Osteoblast (primary cell): Measurements from ENCODE around the gene PTP4A2. TPM values are rescaled to one million over a fixed set of nuclear protein-coding genes. Genes with fewer than 3 reads are reported as not detected.
A peak's percentile ranks its signal among the peaks of the same experiment; 100 is the strongest.

ENCODE experiments used
- DNase-seq: peaks from one replicate; pipeline ENCODE4 v3.0.0; 2011; ENCODE audit warnings: low spot score, mixed read lengths; ENCODE audit not compliant: insufficient read length; ENCODE audit errors: missing footprints
- H2AFZ ChIP-seq: 2 replicates; pipeline ENCODE4 v1.6.0; 2011; ENCODE audit warnings: mild to moderate bottlenecking, low read length
- H3K27ac ChIP-seq: 2 replicates; pipeline ENCODE4 v1.5.1; 2011; ENCODE audit warnings: mild to moderate bottlenecking, low read depth, low read length, moderate library complexity
- H3K27me3 ChIP-seq: 2 replicates; pipeline ENCODE4 v1.6.0; 2012; ENCODE audit warnings: mild to moderate bottlenecking, control low read depth, inconsistent platforms, low read length, moderate library complexity; ENCODE audit not compliant: insufficient read depth
- H3K36me3 ChIP-seq: 2 replicates; pipeline ENCODE4 v1.5.1; 2011; ENCODE audit warnings: mild to moderate bottlenecking, low read length, control low read depth, moderate library complexity; ENCODE audit not compliant: insufficient read depth
- H3K4me1 ChIP-seq: 2 replicates; pipeline ENCODE4 v1.5.1; 2011; ENCODE audit warnings: mild to moderate bottlenecking, low read length, control low read depth, moderate library complexity; ENCODE audit not compliant: insufficient read depth
- H3K4me2 ChIP-seq: 2 replicates; pipeline ENCODE4 v1.6.0; 2011; ENCODE audit warnings: mild to moderate bottlenecking, low read length; ENCODE audit not compliant: insufficient read depth
- H3K4me3 ChIP-seq: fragments of 200-600 bp; sonication (generic); 3 replicates; pipeline ENCODE4 v1.5.1; 2012; ENCODE audit warnings: mild to moderate bottlenecking, low read length, inconsistent platforms; ENCODE audit not compliant: insufficient read depth
- H3K79me2 ChIP-seq: 2 replicates; pipeline ENCODE4 v1.6.0; 2012; ENCODE audit warnings: mild to moderate bottlenecking, low read length, control low read depth, inconsistent platforms; ENCODE audit not compliant: insufficient read depth
- H3K9me3 ChIP-seq: 2 replicates; pipeline ENCODE4 v1.5.1; 2011; ENCODE audit warnings: low read depth, low read length, control low read depth
- H4K20me1 ChIP-seq: 2 replicates; pipeline ENCODE4 v1.6.0; 2012; ENCODE audit warnings: mild to moderate bottlenecking, low read length, control low read depth; ENCODE audit not compliant: insufficient read depth
- total RNA-seq: library from RNA; depleted of rRNA; stranded (reverse); fragments of >200 nt; gene quantifications from 2 replicates; pipeline ENCODE4 v1.2.3, GENCODE V29; 2012
- TF ChIP-seq, protein P1 (sequence below): IDR thresholded peaks from 2 replicates; pipeline ENCODE4 v1.5.1; 2011; ENCODE audit warnings: mild to moderate bottlenecking, low read depth, low read length, moderate library complexity; ENCODE audit errors: extremely low read depth

The PTP4A2 gene
- total RNA-seq, 1 donor = 539 TPM

DNA sequence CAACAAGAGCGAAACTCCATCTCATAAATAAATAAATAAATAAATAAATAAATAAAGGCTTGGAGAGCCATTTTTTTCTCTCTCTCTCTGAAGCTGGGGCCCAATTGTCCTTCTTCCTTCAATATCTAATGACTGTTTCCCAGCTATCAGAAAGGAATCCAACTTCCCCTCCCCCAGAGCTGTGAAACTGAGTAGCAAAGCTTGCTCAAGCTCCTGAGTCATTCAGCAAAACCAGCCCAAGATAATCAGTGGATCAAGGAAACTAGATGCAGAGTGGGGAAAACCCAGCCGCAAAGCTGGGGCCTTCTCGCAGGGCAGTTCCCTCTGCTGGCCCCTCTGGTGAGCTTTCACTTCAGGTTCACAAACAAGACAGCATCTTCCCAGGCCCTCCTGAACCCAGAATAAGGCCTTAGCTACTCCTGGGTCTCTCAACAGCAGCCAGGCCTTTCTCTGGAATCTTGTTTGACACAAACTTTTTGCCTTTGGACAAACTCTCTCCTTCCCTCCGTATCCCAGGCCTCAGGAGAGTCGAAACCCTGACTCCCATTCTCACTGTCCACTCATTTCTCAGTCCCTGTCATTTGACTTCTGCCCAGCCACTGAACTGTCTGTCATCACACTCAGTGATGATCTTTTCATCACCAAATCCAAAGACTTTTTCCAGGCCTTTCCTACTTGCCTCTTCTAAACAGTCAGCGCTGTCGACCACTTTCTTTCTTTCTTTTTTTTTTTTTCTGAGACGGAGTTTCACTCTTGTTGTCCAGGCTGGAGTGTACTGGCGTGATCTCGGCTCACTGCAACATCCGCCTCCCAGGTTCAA is 18.0 kb upstream of the PTP4A2 start:
- H3K4me3 ChIP-seq = peak overlapping the region; percentile 20
- peak; percentile 86 for DNase-seq

DNA sequence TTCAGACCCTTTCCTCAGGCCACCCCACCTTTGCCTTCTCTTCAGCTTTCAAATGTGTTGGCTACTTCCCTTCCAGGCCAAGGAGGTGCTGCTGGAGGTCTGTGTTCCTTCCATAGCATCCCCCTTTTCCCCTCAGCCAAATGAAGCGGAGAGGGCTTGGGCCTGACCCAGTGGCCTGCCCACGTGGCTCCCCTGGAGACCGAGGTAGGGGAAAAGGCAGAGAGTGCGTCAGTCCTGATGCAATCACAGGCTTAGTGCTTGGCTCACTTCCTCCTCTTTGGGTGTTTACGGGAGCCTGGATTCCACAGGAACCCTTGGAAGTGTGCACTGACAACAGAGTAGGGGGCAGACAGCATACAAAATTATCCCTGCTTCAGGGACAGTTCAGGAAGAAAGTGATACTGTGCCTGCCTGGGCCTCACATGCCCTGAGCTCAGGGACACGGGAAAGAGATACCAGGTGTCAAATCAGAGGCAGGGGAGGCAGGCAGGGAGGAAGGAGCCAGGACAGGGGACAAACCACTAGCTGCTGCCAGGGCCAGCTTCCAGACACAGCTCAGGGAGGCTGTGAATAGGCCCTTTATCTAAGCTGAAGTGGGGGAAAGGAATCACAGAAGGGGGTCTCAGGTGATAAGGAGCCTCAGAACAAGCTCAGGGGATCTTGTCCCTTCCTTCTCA is 16.6 kb upstream of the PTP4A2 start:
- Histone ChIP-seq H4K20me1 (no peaks in the 10 kb centered on the region), H2AFZ (peak overlapping the region; percentile 56), H3K27me3 (no peaks in the 10 kb centered on the region), H3K4me3 (peak overlapping the region; percentile 12), H3K27ac (peak overlapping the region; percentile 100), H3K9me3 (no peaks in the 10 kb centered on the region), H3K79me2 (no peaks in the 10 kb centered on the region), H3K4me2 (peak overlapping the region; percentile 59), H3K4me1 (peaks cover 31% of the 10 kb centered on the region), H3K36me3 (no peaks in the 10 kb centered on the region)
- TF ChIP-seq, protein P1, sequence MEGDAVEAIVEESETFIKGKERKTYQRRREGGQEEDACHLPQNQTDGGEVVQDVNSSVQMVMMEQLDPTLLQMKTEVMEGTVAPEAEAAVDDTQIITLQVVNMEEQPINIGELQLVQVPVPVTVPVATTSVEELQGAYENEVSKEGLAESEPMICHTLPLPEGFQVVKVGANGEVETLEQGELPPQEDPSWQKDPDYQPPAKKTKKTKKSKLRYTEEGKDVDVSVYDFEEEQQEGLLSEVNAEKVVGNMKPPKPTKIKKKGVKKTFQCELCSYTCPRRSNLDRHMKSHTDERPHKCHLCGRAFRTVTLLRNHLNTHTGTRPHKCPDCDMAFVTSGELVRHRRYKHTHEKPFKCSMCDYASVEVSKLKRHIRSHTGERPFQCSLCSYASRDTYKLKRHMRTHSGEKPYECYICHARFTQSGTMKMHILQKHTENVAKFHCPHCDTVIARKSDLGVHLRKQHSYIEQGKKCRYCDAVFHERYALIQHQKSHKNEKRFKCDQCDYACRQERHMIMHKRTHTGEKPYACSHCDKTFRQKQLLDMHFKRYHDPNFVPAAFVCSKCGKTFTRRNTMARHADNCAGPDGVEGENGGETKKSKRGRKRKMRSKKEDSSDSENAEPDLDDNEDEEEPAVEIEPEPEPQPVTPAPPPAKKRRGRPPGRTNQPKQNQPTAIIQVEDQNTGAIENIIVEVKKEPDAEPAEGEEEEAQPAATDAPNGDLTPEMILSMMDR = no peak
- DNase-seq = peak; percentile 93

More for the DNA sequence above, 18.0 kb upstream of the PTP4A2 start:
- peak overlapping the region; percentile 100 for H3K27ac ChIP-seq
- H3K9me3 ChIP-seq = no peaks in the 10 kb centered on the region
- H3K4me2 ChIP-seq = peak overlapping the region; percentile 80
- H3K36me3 ChIP-seq = no peaks in the 10 kb centered on the region
- TF ChIP-seq, protein P1 = peak; percentile 54
- H3K4me1 ChIP-seq = peaks cover 31% of the 10 kb centered on the region
- no peaks in the 10 kb centered on the region for H3K79me2 ChIP-seq
- H4K20me1 ChIP-seq = no peaks in the 10 kb centered on the region
- peak overlapping the region; percentile 85 for H2AFZ ChIP-seq
- no peaks in the 10 kb centered on the region for H3K27me3 ChIP-seq

DNA sequence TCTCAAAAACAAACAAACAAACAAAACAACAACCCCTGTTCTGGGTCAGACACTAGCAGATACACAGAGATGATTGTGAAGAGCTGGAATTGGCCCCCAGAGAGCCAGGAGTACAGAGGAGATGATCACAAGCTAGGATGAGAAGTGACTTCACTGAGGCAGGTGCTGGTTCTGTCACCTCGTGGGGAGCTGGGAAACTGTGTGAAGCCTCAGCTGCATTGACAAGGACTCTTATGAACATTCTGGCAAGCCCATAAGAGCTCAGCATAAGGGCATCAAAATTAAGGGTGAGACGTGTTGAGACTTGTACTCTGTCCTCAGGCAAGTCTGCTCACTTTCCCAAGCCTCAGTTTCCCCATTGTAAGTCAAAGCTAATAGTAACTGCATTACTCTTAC is 14.7 kb upstream of the PTP4A2 start:
- no peak overlapping the region for H3K4me2 ChIP-seq
- DNase-seq = no peak
- no peak overlapping the region for H3K27ac ChIP-seq
- no peaks in the 10 kb centered on the region for H3K79me2 ChIP-seq
- no peaks in the 10 kb centered on the region for H4K20me1 ChIP-seq
- no peak overlapping the region for H3K4me3 ChIP-seq
- H3K4me1 ChIP-seq = peaks cover 36% of the 10 kb centered on the region
- no peaks in the 10 kb centered on the region for H3K36me3 ChIP-seq
- TF ChIP-seq, protein P1 = no peak
- H3K9me3 ChIP-seq = no peaks in the 10 kb centered on the region
- no peaks in the 10 kb centered on the region for H3K27me3 ChIP-seq
- H2AFZ ChIP-seq = no peak overlapping the region

DNA sequence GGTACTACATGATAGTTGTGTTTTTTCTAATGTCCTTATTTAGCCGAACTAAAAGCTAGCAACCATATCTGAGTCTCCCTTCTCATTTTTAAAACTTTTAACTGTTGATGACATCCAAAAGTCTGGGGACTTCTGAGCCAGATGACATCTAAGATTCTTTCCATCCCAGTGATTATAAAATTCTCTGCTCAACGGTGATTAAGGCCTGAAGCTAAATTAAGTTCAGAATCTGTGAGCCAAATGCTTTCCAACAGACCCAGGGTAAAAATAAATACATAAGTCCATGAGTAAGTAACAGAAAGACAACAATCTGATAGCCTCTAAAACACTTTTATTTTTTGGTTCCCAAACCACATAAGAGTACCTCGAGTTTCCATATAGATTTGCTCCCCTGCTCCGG is 13.1 kb upstream of the PTP4A2 start:
- Histone ChIP-seq H3K4me1 (peaks cover 37% of the 10 kb centered on the region), H3K27ac (peak overlapping the region; percentile 53), H3K36me3 (no peaks in the 10 kb centered on the region), H3K4me2 (no peak overlapping the region), H4K20me1 (no peaks in the 10 kb centered on the region), H3K79me2 (no peaks in the 10 kb centered on the region), H2AFZ (peak overlapping the region; percentile 83), H3K4me3 (no peak overlapping the region), H3K27me3 (no peaks in the 10 kb centered on the region), H3K9me3 (no peaks in the 10 kb centered on the region)
- TF ChIP-seq, protein P1 = no peak
- no peak for DNase-seq
